SW 1271 (cell line): ENCODE measurements around the gene LARP6.

Source experiments
- DNase-seq, 2 experiments: peaks; one replicate each; lab custom pipeline; 2025; lab: John Stamatoyannopoulos, UW

Gene LARP6

DNA sequence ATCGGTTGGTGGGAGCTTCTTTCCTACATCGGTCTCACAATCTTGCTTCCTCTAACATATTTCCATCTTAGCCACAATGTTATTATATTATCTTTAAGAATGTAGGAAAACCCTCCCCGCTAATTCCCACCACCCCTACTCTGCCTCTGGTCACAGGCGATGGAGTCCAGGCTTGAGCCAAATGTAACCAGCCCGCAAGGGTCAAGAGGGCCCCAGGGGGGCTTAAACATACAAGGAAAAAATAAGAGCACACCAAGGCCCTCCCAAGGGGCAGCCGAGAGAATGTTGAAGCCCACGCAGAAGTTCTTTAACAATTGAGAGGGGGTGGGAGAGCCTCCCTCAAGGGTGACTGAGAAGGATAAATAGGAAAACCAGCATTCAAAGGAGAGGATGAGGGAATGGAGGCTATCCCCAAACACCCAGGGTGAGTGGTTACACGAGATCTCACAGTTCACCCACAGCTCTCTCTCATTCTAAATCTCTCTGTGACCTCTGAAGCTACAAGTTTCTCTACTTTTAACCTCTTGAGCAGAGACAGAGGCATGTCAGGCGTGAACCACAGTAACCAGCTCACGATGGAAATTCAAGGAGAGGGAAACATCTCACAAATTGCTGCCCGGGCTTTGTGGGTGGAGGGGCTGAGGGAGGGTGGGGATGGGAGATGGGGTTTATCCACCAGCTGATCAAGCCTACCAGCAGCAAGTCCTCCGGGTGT, 59.2 kb downstream of the LARP6 start:
- DNase-seq, result peak in 1 of 2 experiments; percentile 77

GRCh38 chr15:70793694-70794093, 60.3 kb downstream of the LARP6 start:
- no peak for DNase-seq

GRCh38 chr15:70792171-70792573, 61.8 kb downstream of the LARP6 start:
- DNase-seq, result peak; percentile 69 to 95

DNA sequence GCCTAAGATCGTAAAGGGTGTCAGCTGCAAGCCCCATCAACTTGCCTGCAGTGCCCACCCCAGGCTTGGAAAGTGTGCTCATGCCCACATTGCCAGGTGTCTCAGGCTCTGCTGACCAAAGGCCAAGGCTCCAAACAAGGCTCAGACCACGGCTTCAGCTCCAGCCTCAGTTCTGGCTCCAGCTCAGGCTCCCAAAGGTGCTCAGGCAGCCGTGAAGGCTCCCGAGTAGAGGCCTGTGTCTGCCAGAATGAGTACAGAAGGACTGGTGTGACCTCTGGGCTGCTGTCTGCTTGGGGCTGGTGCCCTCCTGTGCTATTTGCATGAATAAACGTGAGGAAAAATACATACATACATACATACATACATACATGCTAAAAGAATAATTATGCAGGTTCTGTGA, 62.7 kb downstream of the LARP6 start:
- no peak for DNase-seq

- no peak for DNase-seq
These were observed 64.7 kb downstream of the LARP6 start for GRCh38 chr15:70789213-70789612.

- DNase-seq, result peak; percentile 75 to 94
These were observed 65.6 kb downstream of the LARP6 start for GRCh38 chr15:70788114-70789049.

- no peak for DNase-seq
These were observed 67.0 kb downstream of the LARP6 start for GRCh38 chr15:70786996-70787395.

DNA sequence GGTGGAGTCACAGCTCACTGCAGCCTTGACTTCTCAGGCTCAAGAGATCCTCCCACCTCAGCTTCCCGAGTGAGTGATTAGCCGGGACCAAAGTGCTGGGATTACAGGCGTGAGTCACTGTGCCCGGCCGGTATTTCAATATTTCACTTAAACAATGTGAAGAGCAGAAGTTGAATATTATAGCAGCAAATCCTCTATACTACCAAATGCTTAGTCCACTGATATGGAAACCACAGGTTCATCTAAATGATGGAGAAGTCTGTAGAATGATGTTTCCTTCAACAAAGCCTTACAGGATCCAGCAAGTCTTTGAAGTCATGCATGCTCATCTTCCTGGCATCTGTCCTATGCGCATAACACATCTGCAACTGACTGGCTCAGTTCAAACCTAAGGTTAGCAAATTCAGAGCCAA, 70.3 kb downstream of the LARP6 start:
- DNase-seq, result no peak

- DNase-seq, result no peak
These were observed 70.9 kb downstream of the LARP6 start for GRCh38 chr15:70783041-70783440.

DNA sequence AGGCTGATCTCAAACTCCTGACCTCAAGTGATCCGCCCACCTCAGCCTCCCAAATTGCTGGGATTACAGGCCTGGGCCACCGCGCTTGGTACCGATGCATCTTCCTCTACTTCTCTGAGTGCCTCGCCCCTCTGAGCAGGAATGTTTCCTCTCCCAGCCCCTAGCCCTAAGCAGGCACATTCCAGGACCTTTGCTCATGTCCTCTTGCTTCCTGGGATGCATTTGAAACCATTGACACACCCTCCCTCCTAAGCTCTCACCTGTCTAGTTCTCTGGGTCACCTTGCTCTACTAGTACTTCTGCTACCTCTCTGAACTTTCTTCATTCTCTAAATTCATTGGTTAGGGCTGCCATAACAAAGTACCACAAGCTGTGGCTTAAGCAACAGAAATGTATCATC, 72.7 kb downstream of the LARP6 start:
- no peak for DNase-seq
